ENCODE data around the gene PLCB1. TPM values are rescaled to one million over a fixed set of nuclear protein-coding genes. Genes with fewer than 3 reads are reported as not detected.

The PLCB1 gene
- total RNA-seq, 1 donor from 2014 or later: 37.4 TPM

DNA sequence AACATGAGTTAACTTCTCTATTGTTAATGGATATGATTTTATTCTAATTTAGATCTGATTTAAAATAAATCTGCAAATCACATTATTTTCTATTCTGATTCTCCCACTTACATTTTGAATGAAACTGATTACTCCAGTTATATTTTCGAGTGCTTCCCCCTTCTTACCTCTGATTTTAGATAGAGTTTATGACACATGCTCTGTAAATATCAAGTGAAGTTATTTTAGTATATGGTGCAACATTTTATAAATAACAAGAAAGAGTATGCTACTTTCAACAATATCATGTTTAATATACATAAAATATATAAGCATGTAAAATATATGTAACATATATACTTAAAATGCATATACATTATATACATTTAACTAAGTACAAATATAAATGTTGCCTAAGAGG is 38.9 kb downstream of the PLCB1 start:
- Mint-ChIP-seq H3K4me3 (ENCODE audit: unreplicated experiment) (no peak overlapping the region), H3K27ac (ENCODE audit: unreplicated experiment) (no peak overlapping the region), H3K9me3 (ENCODE audit: unreplicated experiment) (peaks cover 5% of the 10 kb centered on the region), H3K4me1 (ENCODE audit: low read depth, unreplicated experiment) (peaks cover 34% of the 10 kb centered on the region), H3K27me3 (ENCODE audit: unreplicated experiment) (no peaks in the 10 kb centered on the region), H3K36me3 (ENCODE audit: unreplicated experiment) (peaks cover 5% of the 10 kb centered on the region)
- DNase-seq: no peak
- TF ChIP-seq, protein P1, sequence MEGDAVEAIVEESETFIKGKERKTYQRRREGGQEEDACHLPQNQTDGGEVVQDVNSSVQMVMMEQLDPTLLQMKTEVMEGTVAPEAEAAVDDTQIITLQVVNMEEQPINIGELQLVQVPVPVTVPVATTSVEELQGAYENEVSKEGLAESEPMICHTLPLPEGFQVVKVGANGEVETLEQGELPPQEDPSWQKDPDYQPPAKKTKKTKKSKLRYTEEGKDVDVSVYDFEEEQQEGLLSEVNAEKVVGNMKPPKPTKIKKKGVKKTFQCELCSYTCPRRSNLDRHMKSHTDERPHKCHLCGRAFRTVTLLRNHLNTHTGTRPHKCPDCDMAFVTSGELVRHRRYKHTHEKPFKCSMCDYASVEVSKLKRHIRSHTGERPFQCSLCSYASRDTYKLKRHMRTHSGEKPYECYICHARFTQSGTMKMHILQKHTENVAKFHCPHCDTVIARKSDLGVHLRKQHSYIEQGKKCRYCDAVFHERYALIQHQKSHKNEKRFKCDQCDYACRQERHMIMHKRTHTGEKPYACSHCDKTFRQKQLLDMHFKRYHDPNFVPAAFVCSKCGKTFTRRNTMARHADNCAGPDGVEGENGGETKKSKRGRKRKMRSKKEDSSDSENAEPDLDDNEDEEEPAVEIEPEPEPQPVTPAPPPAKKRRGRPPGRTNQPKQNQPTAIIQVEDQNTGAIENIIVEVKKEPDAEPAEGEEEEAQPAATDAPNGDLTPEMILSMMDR (IDR thresholded peaks at IDR 0.05; ENCODE audit: partially characterized antibody, unreplicated experiment): no peak

DNA sequence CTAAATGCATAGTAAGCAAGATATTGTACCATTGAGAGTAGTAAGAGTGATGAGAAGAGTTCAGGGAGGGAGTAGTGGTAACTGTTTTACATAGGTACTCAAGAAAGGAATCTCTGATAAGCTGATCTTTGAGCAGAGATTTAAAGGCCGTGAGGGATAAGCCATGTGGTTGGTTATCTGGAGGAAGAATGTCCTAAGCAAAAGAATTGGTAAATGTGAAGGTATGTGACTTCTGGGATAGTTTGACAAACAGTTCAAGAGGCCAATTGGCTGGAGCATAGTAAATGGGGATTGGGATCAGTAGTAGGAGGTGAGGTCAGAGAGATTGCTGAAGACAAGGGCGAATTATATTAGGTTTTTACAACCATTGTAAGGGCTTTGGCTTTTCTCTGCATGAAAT is 40.1 kb downstream of the PLCB1 start:
- no peak for DNase-seq
- Mint-ChIP-seq H3K27me3 (ENCODE audit: unreplicated experiment) (no peaks in the 10 kb centered on the region), H3K36me3 (ENCODE audit: unreplicated experiment) (no peaks in the 10 kb centered on the region), H3K9me3 (ENCODE audit: unreplicated experiment) (peaks cover 4% of the 10 kb centered on the region), H3K27ac (ENCODE audit: unreplicated experiment) (no peak overlapping the region), H3K4me1 (ENCODE audit: low read depth, unreplicated experiment) (peaks cover 39% of the 10 kb centered on the region), H3K4me3 (ENCODE audit: unreplicated experiment) (no peak overlapping the region)
- TF ChIP-seq, protein P1 (IDR thresholded peaks at IDR 0.05; ENCODE audit: partially characterized antibody, unreplicated experiment): no peak

- TF ChIP-seq, protein P1 (IDR thresholded peaks at IDR 0.05; ENCODE audit: partially characterized antibody, unreplicated experiment): no peak
- H3K9me3 Mint-ChIP-seq (ENCODE audit: unreplicated experiment): no peaks in the 10 kb centered on the region
- H3K27me3 Mint-ChIP-seq (ENCODE audit: unreplicated experiment): no peaks in the 10 kb centered on the region
These were observed 43.9 kb downstream of the PLCB1 start for GRCh38 chr20:8175741-8176675.

DNA sequence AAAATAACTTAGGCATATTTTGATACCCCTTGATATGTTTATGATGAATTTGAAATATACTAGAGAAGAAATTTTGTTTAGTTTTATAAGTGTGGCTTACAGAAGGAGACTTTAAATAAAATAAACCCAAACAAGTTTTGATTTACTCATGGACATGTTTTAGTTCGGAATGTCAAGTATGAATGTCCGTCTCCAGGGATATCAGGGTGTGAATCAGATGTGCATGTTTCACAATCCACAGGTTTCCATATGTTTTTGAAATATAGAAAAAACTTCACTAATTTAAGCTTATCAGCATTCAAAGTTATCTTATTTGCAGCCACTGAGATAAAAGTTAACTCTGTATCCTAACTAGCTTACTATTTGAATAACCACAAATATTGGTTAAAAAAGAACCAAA is 51.5 kb downstream of the PLCB1 start:
- TF ChIP-seq, protein P1 (IDR thresholded peaks at IDR 0.05; ENCODE audit: partially characterized antibody, unreplicated experiment): no peak
- Mint-ChIP-seq H3K9me3 (ENCODE audit: unreplicated experiment) (no peaks in the 10 kb centered on the region), H3K27ac (ENCODE audit: unreplicated experiment) (no peak overlapping the region), H3K4me1 (ENCODE audit: low read depth, unreplicated experiment) (peaks cover 3% of the 10 kb centered on the region), H3K36me3 (ENCODE audit: unreplicated experiment) (peaks cover 3% of the 10 kb centered on the region), H3K27me3 (ENCODE audit: unreplicated experiment) (no peaks in the 10 kb centered on the region), H3K4me3 (ENCODE audit: unreplicated experiment) (no peak overlapping the region)
- DNase-seq: no peak

More at GRCh38 chr20:8175741-8176675, 43.9 kb downstream of the PLCB1 start:
- peak overlapping the region; percentile 48 for H3K27ac Mint-ChIP-seq (ENCODE audit: unreplicated experiment)
- no peak for DNase-seq
- peaks cover 26% of the 10 kb centered on the region for H3K4me1 Mint-ChIP-seq (ENCODE audit: low read depth, unreplicated experiment)
- H3K36me3 Mint-ChIP-seq (ENCODE audit: unreplicated experiment): no peaks in the 10 kb centered on the region
- H3K4me3 Mint-ChIP-seq (ENCODE audit: unreplicated experiment): peak overlapping the region; percentile 32

DNA sequence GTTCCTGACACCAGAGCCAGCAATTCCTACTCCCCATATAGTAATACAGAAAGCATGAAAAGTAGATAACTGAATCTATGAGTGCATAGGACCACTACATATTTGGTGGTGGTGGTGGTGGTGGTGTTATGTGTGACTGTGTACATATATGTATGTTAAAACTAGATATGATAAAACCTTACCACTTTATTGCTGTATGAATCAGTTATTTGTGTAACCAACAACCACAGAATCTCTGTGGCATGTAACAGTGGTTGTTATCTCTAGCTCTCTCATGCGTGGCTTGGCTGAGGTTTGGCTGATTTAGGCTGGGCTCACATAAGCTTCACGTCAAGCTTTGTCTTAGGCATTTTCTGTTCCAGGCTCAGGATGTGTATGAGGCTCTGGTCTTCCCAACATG is 55.7 kb downstream of the PLCB1 start:
- no peaks in the 10 kb centered on the region for H3K27me3 Mint-ChIP-seq (ENCODE audit: unreplicated experiment)

More for the DNA sequence above, 55.7 kb downstream of the PLCB1 start:
- Mint-ChIP-seq H3K4me3 (ENCODE audit: unreplicated experiment) (no peak overlapping the region), H3K9me3 (ENCODE audit: unreplicated experiment) (no peaks in the 10 kb centered on the region), H3K27ac (ENCODE audit: unreplicated experiment) (no peak overlapping the region), H3K36me3 (ENCODE audit: unreplicated experiment) (no peaks in the 10 kb centered on the region), H3K4me1 (ENCODE audit: low read depth, unreplicated experiment) (peaks cover 6% of the 10 kb centered on the region)
- no peak for DNase-seq
- TF ChIP-seq, protein P1 (IDR thresholded peaks at IDR 0.05; ENCODE audit: partially characterized antibody, unreplicated experiment): no peak
